CD4-positive, CD25-positive, alpha-beta regulatory T cell (primary cell): ENCODE measurements around the gene CHID1. TPM values are rescaled to one million over a fixed set of nuclear protein-coding genes. Genes with fewer than 3 reads are reported as not detected.

Source experiments
- ATAC-seq, 2 donors: fragments of 150-1000 bp; cut with Tn5 transposase; one replicate each; pipeline ENCODE4 v1.10.0; 2021; ENCODE audit warnings: low read depth in 2 of 2, moderate number of reproducible peaks in 2 of 2, moderate library complexity in 1 of 2
- DNase-seq, 3 donors: peaks; one replicate each; pipeline versions ENCODE4 v3.0.0 to v3.0.0-alpha.2; 2012 to 2022; ENCODE audit warnings: mixed read lengths in 1 of 3
- H3K27ac ChIP-seq: one replicate; pipeline ENCODE4 v1.7.0; 2013; ENCODE audit warnings: mild to moderate bottlenecking, low read length; ENCODE audit not compliant: insufficient read depth, poor library complexity, severe bottlenecking
- H3K27me3 ChIP-seq: one replicate; pipeline ENCODE4 v1.7.0; 2013; ENCODE audit warnings: low read length; ENCODE audit not compliant: control insufficient read depth, insufficient read depth
- H3K36me3 ChIP-seq: one replicate; pipeline ENCODE4 v1.7.0; 2013; ENCODE audit warnings: mild to moderate bottlenecking, low read length, moderate library complexity; ENCODE audit not compliant: control insufficient read depth, insufficient read depth
- H3K4me1 ChIP-seq: 2 replicates; pipeline ENCODE4 v1.7.0; 2013; ENCODE audit warnings: mild to moderate bottlenecking, low read length; ENCODE audit not compliant: insufficient read depth, control insufficient read depth, poor library complexity, severe bottlenecking
- H3K4me3 ChIP-seq: one replicate; pipeline ENCODE4 v1.7.0; 2013; ENCODE audit warnings: low read depth, mild to moderate bottlenecking, low read length, moderate library complexity
- H3K9me3 ChIP-seq, 2 experiments: 1 replicate in 1 of 2; 2 replicates in 1 of 2; pipeline ENCODE4 v1.7.0; 2013; ENCODE audit warnings: low read length in 2 of 2, mild to moderate bottlenecking in 1 of 2, moderate library complexity in 1 of 2; ENCODE audit not compliant: control insufficient read depth in 2 of 2
- H3K27ac Mint-ChIP-seq, 3 donors: one replicate each; pipeline ENCODE4 v1.8.0; 2020 to 2022; ENCODE audit warnings: mild to moderate bottlenecking in 3 of 3, mixed read lengths in 3 of 3, moderate library complexity in 2 of 3
- H3K27me3 Mint-ChIP-seq: one replicate; pipeline ENCODE4 v1.8.0; 2022; ENCODE audit warnings: mild to moderate bottlenecking, mixed read lengths
- H3K36me3 Mint-ChIP-seq: one replicate; pipeline ENCODE4 v1.8.0; 2020; ENCODE audit warnings: mixed read lengths
- H3K4me1 Mint-ChIP-seq, 4 donors: one replicate each; pipeline ENCODE4 v1.8.0; 2020 to 2022; ENCODE audit warnings: mixed read lengths in 4 of 4, mild to moderate bottlenecking in 1 of 4
- H3K4me3 Mint-ChIP-seq, 4 donors: one replicate each; pipeline ENCODE4 v1.8.0; 2020 to 2022; ENCODE audit warnings: mild to moderate bottlenecking in 4 of 4, mixed read lengths in 4 of 4, moderate library complexity in 3 of 4
- H3K9me3 Mint-ChIP-seq, 7 donors: one replicate each; pipeline ENCODE4 v1.8.0; 2020 to 2022; ENCODE audit warnings: mixed read lengths in 7 of 7, mild to moderate bottlenecking in 3 of 7, moderate library complexity in 2 of 7
- polyA plus RNA-seq, 4 donors: library from polyadenylated mRNA; unstranded; fragments of 300-500 nt; fragmentation: Illumina TruSeq; gene quantifications; one replicate each; pipeline ENCODE4 v1.2.3, GENCODE V29; 2021
- total RNA-seq: library from RNA; stranded (reverse); gene quantifications from one replicate; pipeline ENCODE4 v1.2.3, GENCODE V29; 2022

The CHID1 gene
- total and polyA plus RNA-seq, 5 donors from 2014 or later, result 28.7 to 50.6 (median 46.5) TPM

DNA sequence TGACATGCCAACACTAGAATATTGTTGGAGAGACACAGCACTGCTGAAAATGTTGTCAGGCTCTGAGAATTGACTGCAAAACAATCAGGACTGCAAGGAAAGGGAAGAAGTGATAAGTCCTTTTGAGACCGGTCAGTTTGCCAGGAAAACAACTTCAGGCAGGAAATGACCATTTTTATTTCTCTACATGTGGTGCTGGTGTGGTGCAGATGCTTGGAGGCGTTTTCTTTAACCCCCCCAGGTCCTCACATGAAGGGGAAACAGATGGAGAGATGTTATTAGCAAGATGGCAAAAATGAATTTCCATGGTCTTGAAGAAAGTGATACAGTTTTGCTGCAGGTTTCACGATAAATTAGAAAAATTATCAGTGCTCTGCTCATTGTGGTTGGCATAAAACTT, 20.8 kb upstream of the CHID1 start:
- H3K27me3 ChIP-seq, result no peaks in the 10 kb centered on the region
- Mint-ChIP-seq H3K36me3 (peaks cover 12% of the 10 kb centered on the region), H3K9me3 (no peaks in the 10 kb centered on the region), H3K4me1 (peaks cover 16 to 78% (median 51%) of the 10 kb centered on the region in 4 donors), H3K27me3 (peaks cover 4% of the 10 kb centered on the region), H3K27ac (peak overlapping the region in 1 of 3 donors; percentile 3), H3K4me3 (peak overlapping the region in 2 of 4 donors; percentile 11 to 15)
- no peak overlapping the region for H3K27ac ChIP-seq
- no peaks in the 10 kb centered on the region for H3K36me3 ChIP-seq
- H3K4me1 ChIP-seq, result peaks cover 44% of the 10 kb centered on the region
- no peak overlapping the region for H3K4me3 ChIP-seq
- ATAC-seq, result no peak
- H3K9me3 ChIP-seq, result no peaks in the 10 kb centered on the region
- no peak for DNase-seq

- Histone ChIP-seq H3K27me3 (no peaks in the 10 kb centered on the region), H3K36me3 (no peaks in the 10 kb centered on the region), H3K27ac (no peak overlapping the region), H3K4me3 (no peak overlapping the region), H3K4me1 (peaks cover 44% of the 10 kb centered on the region), H3K9me3 (no peaks in the 10 kb centered on the region)
- Mint-ChIP-seq H3K36me3 (peaks cover 12% of the 10 kb centered on the region), H3K27ac (no peak overlapping the region), H3K27me3 (peaks cover 4% of the 10 kb centered on the region), H3K4me1 (peaks cover 16 to 73% (median 50%) of the 10 kb centered on the region in 4 donors), H3K9me3 (no peaks in the 10 kb centered on the region), H3K4me3 (peak overlapping the region in 2 of 4 donors; percentile 89 to 90)
- ATAC-seq (no peak), DNase-seq (no peak)
Measured at GRCh38 chr11:929405-929804, 18.8 kb upstream of the CHID1 start.

DNA sequence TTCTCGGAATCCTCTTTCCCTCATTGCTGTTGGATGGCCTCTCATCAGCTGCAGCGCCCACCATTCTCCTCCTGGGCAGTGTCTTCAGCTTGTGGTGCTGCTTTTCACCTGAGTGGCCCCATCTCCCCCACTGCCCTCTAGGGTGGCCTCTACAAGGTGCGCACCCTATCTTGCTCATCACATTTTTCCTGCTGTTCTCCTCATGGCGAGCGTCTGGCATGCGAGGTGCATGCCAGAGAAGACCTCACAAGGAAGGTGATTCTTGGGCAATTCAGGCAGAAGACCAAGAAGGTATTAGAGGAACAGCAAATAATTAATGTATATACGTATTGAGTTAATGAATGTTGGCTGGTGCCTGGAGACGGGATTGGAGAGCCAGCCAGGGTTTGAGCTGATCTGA, 18.2 kb upstream of the CHID1 start:
- H3K4me3 ChIP-seq, result peak overlapping the region; percentile 76
- no peaks in the 10 kb centered on the region for H3K9me3 ChIP-seq
- no peaks in the 10 kb centered on the region for H3K27me3 ChIP-seq
- no peak for DNase-seq
- H3K27ac ChIP-seq, result no peak overlapping the region
- Mint-ChIP-seq H3K36me3 (peaks cover 12% of the 10 kb centered on the region), H3K27me3 (peaks cover 4% of the 10 kb centered on the region), H3K27ac (peak overlapping the region; percentile 72 to 91 (median 90)), H3K4me1 (peaks cover 16 to 68% (median 46%) of the 10 kb centered on the region in 4 donors), H3K9me3 (no peaks in the 10 kb centered on the region), H3K4me3 (peak overlapping the region; percentile 84 to 90 (median 89))
- H3K4me1 ChIP-seq, result peaks cover 44% of the 10 kb centered on the region
- ATAC-seq, result no peak
- H3K36me3 ChIP-seq, result no peaks in the 10 kb centered on the region

- Mint-ChIP-seq H3K9me3 (no peaks in the 10 kb centered on the region), H3K36me3 (peaks cover 9% of the 10 kb centered on the region), H3K27me3 (peaks cover 4% of the 10 kb centered on the region), H3K4me3 (peak overlapping the region; percentile 84 to 95 (median 92)), H3K27ac (peak overlapping the region; percentile 90 to 93 (median 92)), H3K4me1 (peaks cover 16 to 59% (median 37%) of the 10 kb centered on the region in 4 donors)
- no peaks in the 10 kb centered on the region for H3K36me3 ChIP-seq
- no peaks in the 10 kb centered on the region for H3K27me3 ChIP-seq
- DNase-seq, result peak; percentile 23 to 83 (median 68)
- peaks cover 44% of the 10 kb centered on the region for H3K4me1 ChIP-seq
- H3K4me3 ChIP-seq, result peak overlapping the region; percentile 76
- H3K27ac ChIP-seq, result peak overlapping the region; percentile 73
- no peaks in the 10 kb centered on the region for H3K9me3 ChIP-seq
- peak; percentile 35 for ATAC-seq
Measured at GRCh38 chr11:927871-928270, 17.3 kb upstream of the CHID1 start.

GRCh38 chr11:926341-926916, 15.8 kb upstream of the CHID1 start:
- DNase-seq (no peak), ATAC-seq (no peak)
- peak overlapping the region; percentile 90 to 93 (median 92) for H3K27ac Mint-ChIP-seq
- H3K4me1 ChIP-seq, result peaks cover 44% of the 10 kb centered on the region
- H3K27me3 Mint-ChIP-seq, result peaks cover 4% of the 10 kb centered on the region
- no peaks in the 10 kb centered on the region for H3K36me3 ChIP-seq
- peak overlapping the region; percentile 84 to 95 (median 88) for H3K4me3 Mint-ChIP-seq
- H3K9me3 ChIP-seq, result no peaks in the 10 kb centered on the region
- H3K9me3 Mint-ChIP-seq, result no peaks in the 10 kb centered on the region
- H3K4me3 ChIP-seq, result peak overlapping the region; percentile 76
- peaks cover 5% of the 10 kb centered on the region for H3K36me3 Mint-ChIP-seq
- H3K27me3 ChIP-seq, result no peaks in the 10 kb centered on the region
- H3K27ac ChIP-seq, result peak overlapping the region; percentile 73
- H3K4me1 Mint-ChIP-seq, result peaks cover 16 to 47% (median 31%) of the 10 kb centered on the region in 4 donors

GRCh38 chr11:925496-926301, 15.1 kb upstream of the CHID1 start, which contains the start of gene AP2A2:
Gene AP2A2 (plus strand): TSS chr11:925870. CDS start chr11:926022, 152 bp downstream.
- Histone ChIP-seq H3K4me1 (peaks cover 38% of the 10 kb centered on the region), H3K27ac (peak within 1 kb of the TSS; percentile 73), H3K27me3 (no peaks in the 10 kb centered on the region), H3K9me3 (no peaks in the 10 kb centered on the region), H3K36me3 (no peaks in the 10 kb centered on the region), H3K4me3 (peak within 1 kb of the TSS; percentile 76)
- DNase-seq (peak; percentile 81 to 93 (median 92)), ATAC-seq (peak; percentile 84 to 87)
- peaks cover 4% of the 10 kb centered on the region for H3K27me3 Mint-ChIP-seq
- peak within 1 kb of the TSS; percentile 90 to 93 (median 92) for H3K27ac Mint-ChIP-seq
- peak within 1 kb of the TSS; percentile 84 to 95 (median 88) for H3K4me3 Mint-ChIP-seq
- peaks cover 16 to 39% (median 24%) of the 10 kb centered on the region in 4 donors for H3K4me1 Mint-ChIP-seq
- H3K36me3 Mint-ChIP-seq, result no peaks in the 10 kb centered on the region
- H3K9me3 Mint-ChIP-seq, result no peaks in the 10 kb centered on the region

- Mint-ChIP-seq H3K4me1 (peaks cover 16 to 37% (median 23%) of the 10 kb centered on the region in 4 donors), H3K36me3 (no peaks in the 10 kb centered on the region), H3K4me3 (no peak overlapping the region), H3K27me3 (peaks cover 4% of the 10 kb centered on the region), H3K27ac (no peak overlapping the region), H3K9me3 (no peaks in the 10 kb centered on the region)
- H3K36me3 ChIP-seq, result no peaks in the 10 kb centered on the region
- peak in 1 of 3 donors; percentile 14 for DNase-seq
- no peaks in the 10 kb centered on the region for H3K9me3 ChIP-seq
- peaks cover 37% of the 10 kb centered on the region for H3K4me1 ChIP-seq
- no peaks in the 10 kb centered on the region for H3K27me3 ChIP-seq
- no peak overlapping the region for H3K4me3 ChIP-seq
- H3K27ac ChIP-seq, result no peak overlapping the region
- no peak for ATAC-seq
Measured at GRCh38 chr11:925158-925495, 14.5 kb upstream of the CHID1 start.
